HCT116 (cell line): ENCODE data around the gene LEPR. TPM values are rescaled to one million over a fixed set of nuclear protein-coding genes. Genes with fewer than 3 reads are reported as not detected.

ENCODE experiments used
- ATAC-seq: fragments of 200-7000 bp; cut with Tn5 transposase; 2 replicates; pipeline ENCODE4 v1.9.1; 2020; ENCODE audit warnings: mild to moderate bottlenecking, moderate library complexity
- Bru-seq: library from RNA; stranded (reverse); fragments of 400-500 nt; gene quantifications from one replicate; lab custom pipeline; 2021; lab: Mats Ljungman, UMichigan
- BruChase-seq, 2 experiments: library from RNA; stranded (reverse); fragments of 400-500 nt; gene quantifications; one replicate each; lab custom pipeline; 2021; lab: Mats Ljungman, UMichigan
- BruUV-seq: library from RNA; stranded (reverse); fragments of 400-500 nt; replicated peaks from 2 replicates; lab custom pipeline; 2021; lab: Mats Ljungman, UMichigan
- CTCF ChIA-PET: fragments of 300-600 bp; sonication (Branson Sonifier 250); formaldehyde crosslinking; loops from one replicate; lab custom pipeline; 2021; ENCODE audit warnings: antibody characterized with exemption; lab: Charles Lee
- POLR2A ChIA-PET: fragments of 300-600, 350-600 bp; sonication (Branson Sonifier 250); formaldehyde crosslinking; loops from one replicate; lab custom pipeline; 2021; ENCODE audit warnings: antibody characterized with exemption; lab: Charles Lee
- RAD21 ChIA-PET, 2 experiments: fragments of 300-600 bp; sonication (Branson Sonifier 250); formaldehyde crosslinking; loops; one replicate each; lab custom pipeline; 2023; ENCODE audit warnings: low total read pairs in 2 of 2; ENCODE audit not compliant: uncharacterized antibody in 2 of 2, unreplicated experiment in 2 of 2, low non-redundant PET in 1 of 2; lab: Charles Lee
- DNase-seq: peaks from one replicate; pipeline ENCODE4 v3.0.0-alpha.2; 2010; ENCODE audit warnings: low read depth, low spot score
- H2AFZ ChIP-seq: fragments of 200-600 bp; shearing (Covaris generic), sonication (generic); 2 replicates; pipeline ENCODE4 v1.6.1; 2017; ENCODE audit warnings: low read depth, mixed run types, mixed read lengths, antibody characterized with exemption, low read length; ENCODE audit not compliant: poor library complexity, severe bottlenecking
- H3K27ac ChIP-seq: 2 replicates; pipeline ENCODE4 v1.5.1; 2012; ENCODE audit warnings: low read depth, low read length
- H3K27me3 ChIP-seq: fragments of 200-600 bp; sonication (generic); 2 replicates; pipeline ENCODE4 v1.6.1; 2016; ENCODE audit warnings: mixed run types, low read length, mixed read lengths; ENCODE audit not compliant: insufficient read depth
- H3K36me3 ChIP-seq, 2 experiments: fragments of 200-500 bp in 1 of 2; fragments of 200-600 bp in 1 of 2; sonication (Bioruptor generic) in 1 of 2; sonication (generic) in 1 of 2; 2 replicates each; pipeline versions ENCODE4 v1.5.1 to v1.6.1; 2014 to 2016; ENCODE audit warnings: low read length in 2 of 2, inconsistent platforms in 1 of 2, mixed read lengths in 1 of 2, mixed run types in 1 of 2; ENCODE audit not compliant: insufficient read depth in 2 of 2, control insufficient read depth in 1 of 2
- H3K4me1 ChIP-seq, 2 experiments: fragments of 200-600 bp in 1 of 2; sonication (generic) in 1 of 2; 2 replicates each; pipeline versions ENCODE4 v1.5.1 to v1.6.1; 2012 to 2017; ENCODE audit warnings: low read length in 2 of 2, inconsistent platforms in 1 of 2, mild to moderate bottlenecking in 1 of 2, mixed read lengths in 1 of 2, mixed run types in 1 of 2, moderate library complexity in 1 of 2; ENCODE audit not compliant: insufficient read depth in 2 of 2, control insufficient read depth in 1 of 2
- H3K4me2 ChIP-seq: fragments of 200-600 bp; sonication (generic); 2 replicates; pipeline ENCODE4 v1.6.1; 2017; ENCODE audit warnings: mixed run types, low read length, mixed read lengths
- H3K4me3 ChIP-seq, 2 experiments: fragments of 200-600 bp in 1 of 2; sonication (generic) in 1 of 2; replicated peaks in 1 of 2; 2 replicates each; pipeline ENCODE4 v1.5.1; 2011 to 2016; ENCODE audit warnings: low read length in 2 of 2, control low read depth in 1 of 2, low read depth in 1 of 2, mild to moderate bottlenecking in 1 of 2, mixed read lengths in 1 of 2, mixed run types in 1 of 2
- H3K79me2 ChIP-seq: fragments of 200-600 bp; sonication (generic); 2 replicates; pipeline ENCODE4 v1.6.1; 2017; ENCODE audit warnings: mild to moderate bottlenecking, mixed run types, low read length, moderate library complexity, mixed read lengths; ENCODE audit not compliant: insufficient read depth
- H3K9ac ChIP-seq: fragments of 200-600 bp; sonication (generic); 2 replicates; pipeline ENCODE4 v1.6.1; 2016; ENCODE audit warnings: low read length, mixed read lengths
- H3K9me2 ChIP-seq: fragments of 200-600 bp; sonication (generic), shearing (Covaris generic); 2 replicates; pipeline ENCODE4 v1.6.1; 2017; ENCODE audit warnings: mixed run types, mild to moderate bottlenecking, moderate library complexity; ENCODE audit not compliant: insufficient read depth
- H3K9me3 ChIP-seq, 2 experiments: fragments of 200-500 bp in 1 of 2; fragments of 200-600 bp in 1 of 2; sonication (Bioruptor generic) in 1 of 2; sonication (generic) in 1 of 2; 2 replicates each; pipeline ENCODE4 v1.6.1; 2014 to 2017; ENCODE audit warnings: low read length in 2 of 2, mixed read lengths in 2 of 2, inconsistent platforms in 1 of 2, low read depth in 1 of 2, mild to moderate bottlenecking in 1 of 2, mixed run types in 1 of 2, moderate library complexity in 1 of 2; ENCODE audit not compliant: control insufficient read depth in 1 of 2, insufficient read depth in 1 of 2
- H4K20me1 ChIP-seq: fragments of 200-600 bp; sonication (generic), shearing (Covaris generic); 2 replicates; pipeline ENCODE4 v1.6.1; 2017; ENCODE audit warnings: mixed run types, mild to moderate bottlenecking, moderate library complexity; ENCODE audit not compliant: insufficient read depth
- CBX3 ChIP-seq: IDR thresholded peaks from 2 replicates; pipeline ENCODE4 v1.6.1; 2012; ENCODE audit warnings: low read depth
- EGR1 ChIP-seq: IDR thresholded peaks from 2 replicates; pipeline ENCODE4 v1.6.1; 2012; ENCODE audit warnings: low read depth
- ELF1 ChIP-seq: IDR thresholded peaks from 2 replicates; pipeline ENCODE4 v1.6.1; 2012; ENCODE audit warnings: low read depth, borderline replicate concordance
- MAX ChIP-seq: IDR thresholded peaks from 2 replicates; pipeline ENCODE4 v1.6.1; 2012
- POLR2AphosphoS5 ChIP-seq: IDR thresholded peaks from 2 replicates; pipeline ENCODE4 v1.6.1; 2011; ENCODE audit warnings: mild to moderate bottlenecking, low read depth, low read length, moderate library complexity
- SRF ChIP-seq: IDR thresholded peaks from 2 replicates; pipeline ENCODE4 v1.6.1; 2012; ENCODE audit warnings: low read depth
- YY1 ChIP-seq: IDR thresholded peaks from 2 replicates; pipeline ENCODE4 v1.6.1; 2011; ENCODE audit warnings: low read length, low read depth, moderate library complexity, mild to moderate bottlenecking; ENCODE audit not compliant: insufficient replicate concordance; ENCODE audit errors: extremely low read depth
- ZFX ChIP-seq: fragments of 450-650 bp; IDR thresholded peaks from 2 replicates; pipeline ENCODE4 v1.6.1; 2017
- ZNF274 ChIP-seq: fragments of 200-500 bp; sonication (Bioruptor generic); IDR thresholded peaks from 2 replicates; pipeline ENCODE4 v1.6.1; 2014; ENCODE audit warnings: mild to moderate bottlenecking, low read depth, low read length, inconsistent platforms
- intact Hi-C: fragments of 100-400 bp; cut with micrococcal nuclease; formaldehyde crosslinking; loops from 2 replicates; pipeline ENCODE4 v1.10.0; 2022
- long read RNA-seq: library from polyadenylated mRNA; unstranded; transcript quantifications from one replicate; pipeline ENCODE4 v2.0.0, GENCODE V29; 2021; ENCODE audit not compliant: unreplicated experiment
- polyA plus RNA-seq: library from polyadenylated mRNA; unstranded; fragments of >200 nt; gene quantifications from 2 replicates; pipeline ENCODE4 v1.2.1, GENCODE V29; 2012; ENCODE audit warnings: missing spikeins
- total RNA-seq: library from RNA; stranded (reverse); gene quantifications from one replicate; pipeline ENCODE4 v1.2.1, GENCODE V29; 2021; ENCODE audit not compliant: unreplicated experiment

Gene LEPR, protein sequence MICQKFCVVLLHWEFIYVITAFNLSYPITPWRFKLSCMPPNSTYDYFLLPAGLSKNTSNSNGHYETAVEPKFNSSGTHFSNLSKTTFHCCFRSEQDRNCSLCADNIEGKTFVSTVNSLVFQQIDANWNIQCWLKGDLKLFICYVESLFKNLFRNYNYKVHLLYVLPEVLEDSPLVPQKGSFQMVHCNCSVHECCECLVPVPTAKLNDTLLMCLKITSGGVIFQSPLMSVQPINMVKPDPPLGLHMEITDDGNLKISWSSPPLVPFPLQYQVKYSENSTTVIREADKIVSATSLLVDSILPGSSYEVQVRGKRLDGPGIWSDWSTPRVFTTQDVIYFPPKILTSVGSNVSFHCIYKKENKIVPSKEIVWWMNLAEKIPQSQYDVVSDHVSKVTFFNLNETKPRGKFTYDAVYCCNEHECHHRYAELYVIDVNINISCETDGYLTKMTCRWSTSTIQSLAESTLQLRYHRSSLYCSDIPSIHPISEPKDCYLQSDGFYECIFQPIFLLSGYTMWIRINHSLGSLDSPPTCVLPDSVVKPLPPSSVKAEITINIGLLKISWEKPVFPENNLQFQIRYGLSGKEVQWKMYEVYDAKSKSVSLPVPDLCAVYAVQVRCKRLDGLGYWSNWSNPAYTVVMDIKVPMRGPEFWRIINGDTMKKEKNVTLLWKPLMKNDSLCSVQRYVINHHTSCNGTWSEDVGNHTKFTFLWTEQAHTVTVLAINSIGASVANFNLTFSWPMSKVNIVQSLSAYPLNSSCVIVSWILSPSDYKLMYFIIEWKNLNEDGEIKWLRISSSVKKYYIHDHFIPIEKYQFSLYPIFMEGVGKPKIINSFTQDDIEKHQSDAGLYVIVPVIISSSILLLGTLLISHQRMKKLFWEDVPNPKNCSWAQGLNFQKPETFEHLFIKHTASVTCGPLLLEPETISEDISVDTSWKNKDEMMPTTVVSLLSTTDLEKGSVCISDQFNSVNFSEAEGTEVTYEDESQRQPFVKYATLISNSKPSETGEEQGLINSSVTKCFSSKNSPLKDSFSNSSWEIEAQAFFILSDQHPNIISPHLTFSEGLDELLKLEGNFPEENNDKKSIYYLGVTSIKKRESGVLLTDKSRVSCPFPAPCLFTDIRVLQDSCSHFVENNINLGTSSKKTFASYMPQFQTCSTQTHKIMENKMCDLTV
- total RNA-seq: 6.0 TPM
- polyA plus RNA-seq: 2.6 and 2.8 TPM in 2 replicates
- Bru-seq, nascent RNA: percentile 45 among the genes with signal in this experiment
- BruChase-seq, experiment 1, labeled RNA remaining after a 6-hour chase: percentile 51 among the genes with signal in this experiment
- BruChase-seq, experiment 2, labeled RNA remaining after a 2-hour chase: percentile 59 among the genes with signal in this experiment
- long read RNA-seq, full-length matches to known transcripts: 8 of 26 reads
- long read RNA-seq, partial matches to known transcripts: 5 of 26 reads
- long read RNA-seq, other reads (novel, unspliced or antisense): 13 of 26 reads

GRCh38 chr1:65420590-65421350, at the start of gene LEPR, which contains the start of gene LEPROT:
Gene LEPR (plus strand): TSS chr1:65420668. CDS start chr1:65565566, 144,898 bp downstream.
Gene LEPROT (plus strand): TSS chr1:65420668. CDS start chr1:65420725, 57 bp downstream.
- BruUV-seq: no TSS peak
- no peaks in the 10 kb centered on the region for H3K9me3 ChIP-seq

More at GRCh38 chr1:65420590-65421350, at the start of gene LEPR, which contains the start of gene LEPROT:
- CTCF ChIA-PET: interaction anchor here (0.8 to 1.9 kb wide), 6 partner anchors 9 to 1152 kb away, joined by 3 to 13 read pairs (median 4); no protein-coding TSS in a partner anchor
- DNase-seq: no peak
- intact Hi-C loops: loop anchor here (10.0 kb wide), 3 partner anchors 186 to 824 kb away; no protein-coding TSS in a partner anchor
- H3K79me2 ChIP-seq: peaks cover 44% of the 10 kb centered on the region
- H3K4me3 ChIP-seq: peak within 1 kb of the TSS; percentile 79 to 84
- peaks cover 32 to 58% of the 10 kb centered on the region in 2 experiments for H3K4me1 ChIP-seq
- H3K27me3 ChIP-seq: no peaks in the 10 kb centered on the region
- peak within 1 kb of the TSS; percentile 95 for H3K4me2 ChIP-seq
- H2AFZ ChIP-seq: peak within 1 kb of the TSS; percentile 80
- POLR2A ChIA-PET: interaction anchor here (0.7 to 1.2 kb wide), 6 partner anchors 9 to 358 kb away, joined by 3 to 6 read pairs (median 4); no protein-coding TSS in a partner anchor
- RAD21 ChIA-PET: interaction anchor here in 1 of 2 experiments (0.6 to 0.7 kb wide), 2 partner anchors 184 to 523 kb away, joined by 4 read pairs; no protein-coding TSS in a partner anchor
- H3K36me3 ChIP-seq: no peaks in the 10 kb centered on the region
- H3K9ac ChIP-seq: peak within 1 kb of the TSS; percentile 87
- H4K20me1 ChIP-seq: no peaks in the 10 kb centered on the region
- TF ChIP-seq SRF (no peak), CBX3 (0 out of 2 replicates have a peak, but pooled peaks have one; percentile 27), ZFX (peak; percentile 78), EGR1 (peak; percentile 29), POLR2AphosphoS5 (peak; percentile 86), ZNF274 (no peak), YY1 (peak; percentile 88), MAX (peak; percentile 80), ELF1 (peak; percentile 74)
- H3K27ac ChIP-seq: peak within 1 kb of the TSS; percentile 76
- ATAC-seq: no peak
- no peaks in the 10 kb centered on the region for H3K9me2 ChIP-seq
